GM21723 (cell line): ENCODE data around the gene LINGO1.

ENCODE experiments used
- ATAC-seq: cut with Tn5 transposase; IDR thresholded peaks from one replicate; pipeline ENCODE4 v1.9.1; 2021; ENCODE audit warnings: mild to moderate bottlenecking, moderate library complexity; ENCODE audit not compliant: unreplicated experiment

The LINGO1 gene

DNA sequence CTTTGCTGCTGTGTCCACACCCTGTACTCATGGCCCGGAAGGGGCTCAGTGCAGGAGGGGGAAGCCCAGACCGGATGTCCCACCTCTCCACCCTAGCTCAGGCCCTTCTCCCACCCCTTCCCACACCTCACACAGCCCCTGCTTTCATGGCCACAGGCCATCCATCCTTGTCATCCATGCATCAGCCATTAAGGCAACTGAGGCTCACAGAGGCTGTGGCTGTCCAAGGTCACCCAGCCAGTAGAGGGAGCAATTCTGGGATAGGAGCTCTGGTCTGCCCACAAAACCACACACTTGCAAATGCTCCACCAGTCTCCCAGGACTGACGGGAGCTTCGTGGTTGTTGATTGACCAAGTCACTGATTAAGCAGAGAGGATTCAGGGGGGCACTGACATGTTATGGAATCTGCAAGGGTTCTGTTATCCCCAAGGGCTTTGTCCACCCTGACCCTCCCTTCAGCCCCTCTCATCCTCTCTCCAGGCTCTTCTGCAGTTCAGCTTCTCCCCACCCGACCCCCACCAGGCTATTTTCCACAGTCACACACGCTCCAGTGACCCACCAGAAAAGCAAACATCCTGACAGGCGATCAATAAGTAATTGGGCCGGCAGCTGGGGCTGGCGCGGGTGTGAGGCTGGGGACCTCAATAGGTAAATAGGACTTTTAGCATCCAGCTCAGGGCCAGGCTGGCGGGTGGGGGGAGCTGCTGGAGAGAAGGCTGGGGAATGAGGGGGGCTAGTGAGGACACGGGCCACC is 15.1 kb downstream of the LINGO1 start:
- no peak for ATAC-seq

DNA sequence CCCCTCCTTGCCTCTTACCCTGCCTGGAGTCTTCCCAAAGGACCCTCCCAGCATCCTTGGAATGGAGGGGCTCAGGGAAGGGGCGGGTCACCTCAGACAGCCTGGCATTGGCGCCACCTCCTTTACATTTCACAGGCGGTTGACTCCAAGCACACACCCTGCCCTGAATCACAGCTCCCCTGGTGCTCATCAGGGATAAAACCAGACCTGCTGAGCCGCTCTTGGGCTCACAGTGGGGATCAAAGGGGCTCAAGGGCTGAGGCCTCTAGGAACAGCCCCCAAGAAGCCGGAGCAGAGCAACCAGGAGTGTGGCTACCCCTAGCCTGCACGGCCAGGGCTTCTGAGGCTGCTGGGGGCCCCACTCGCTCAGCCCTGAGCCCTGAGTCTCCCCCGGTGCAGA is 16.6 kb downstream of the LINGO1 start:
- no peak for ATAC-seq

DNA sequence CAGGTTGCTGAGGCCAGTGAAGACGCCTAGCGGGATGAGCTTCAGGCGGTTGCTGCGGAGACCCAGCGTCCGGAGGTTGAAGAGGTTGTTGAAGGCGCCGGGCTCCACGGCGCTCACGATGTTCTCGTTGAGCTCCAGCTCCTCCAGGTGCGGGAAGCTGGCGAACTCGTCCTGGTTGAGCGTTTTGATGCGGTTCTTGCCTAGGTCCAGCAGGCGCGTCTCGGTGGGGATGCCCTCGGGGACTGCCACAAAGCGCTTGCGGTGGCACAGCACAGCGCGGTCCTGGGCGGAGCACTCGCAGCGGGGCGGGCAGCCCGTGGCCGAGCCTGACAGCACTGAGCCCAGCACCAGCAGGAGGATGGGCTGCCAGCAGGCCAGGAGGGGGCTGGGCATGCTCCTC is 17.2 kb downstream of the LINGO1 start:
- no peak for ATAC-seq

DNA sequence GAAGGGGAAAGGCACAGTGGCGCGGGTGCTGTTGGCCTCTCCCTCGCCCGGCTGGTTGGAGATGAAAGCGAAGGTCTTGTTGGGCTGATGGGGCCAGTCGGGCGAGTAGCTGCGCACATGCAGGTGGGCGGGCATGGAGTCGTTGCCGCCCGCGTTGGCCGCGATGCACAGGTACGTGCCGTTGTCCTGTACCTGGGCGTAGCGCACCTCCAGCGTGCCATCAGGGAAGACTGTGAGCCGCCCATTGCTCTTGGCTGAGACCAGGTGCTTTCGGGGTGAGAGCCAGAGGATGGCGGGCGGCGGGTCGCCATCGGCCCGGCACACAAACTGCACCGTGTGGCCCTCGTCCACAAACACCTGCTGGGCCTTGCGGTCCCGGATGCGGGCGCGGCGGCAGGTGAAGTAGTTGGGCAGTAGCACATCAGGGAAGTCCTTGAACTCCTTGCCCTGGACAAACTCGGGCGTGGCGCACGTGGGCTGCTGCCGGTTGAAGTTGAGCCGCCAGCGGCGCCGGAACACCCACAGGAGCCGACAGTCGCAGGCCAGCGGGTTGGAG is 18.4 kb downstream of the LINGO1 start:
- no peak for ATAC-seq

DNA sequence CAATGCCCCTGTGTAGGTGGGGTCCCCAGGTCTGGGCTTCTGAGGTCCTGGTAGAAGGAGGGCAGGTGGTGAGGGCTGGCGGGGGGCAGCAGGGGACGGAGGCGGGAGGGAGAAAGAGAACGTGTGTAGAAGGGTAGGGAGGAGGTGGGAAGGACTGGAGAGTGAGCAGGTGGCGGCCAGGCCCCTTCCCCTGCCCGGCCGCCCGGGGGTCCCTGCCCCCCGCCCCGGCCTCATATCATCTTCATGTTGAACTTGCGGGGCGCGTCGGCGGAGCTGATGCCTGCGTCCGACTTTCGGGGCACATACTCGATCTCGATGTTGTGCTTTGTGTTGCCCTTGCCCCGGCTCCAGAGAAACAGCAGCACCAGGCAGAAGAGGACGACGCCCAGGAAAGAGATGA is 18.9 kb downstream of the LINGO1 start:
- ATAC-seq = no peak

DNA sequence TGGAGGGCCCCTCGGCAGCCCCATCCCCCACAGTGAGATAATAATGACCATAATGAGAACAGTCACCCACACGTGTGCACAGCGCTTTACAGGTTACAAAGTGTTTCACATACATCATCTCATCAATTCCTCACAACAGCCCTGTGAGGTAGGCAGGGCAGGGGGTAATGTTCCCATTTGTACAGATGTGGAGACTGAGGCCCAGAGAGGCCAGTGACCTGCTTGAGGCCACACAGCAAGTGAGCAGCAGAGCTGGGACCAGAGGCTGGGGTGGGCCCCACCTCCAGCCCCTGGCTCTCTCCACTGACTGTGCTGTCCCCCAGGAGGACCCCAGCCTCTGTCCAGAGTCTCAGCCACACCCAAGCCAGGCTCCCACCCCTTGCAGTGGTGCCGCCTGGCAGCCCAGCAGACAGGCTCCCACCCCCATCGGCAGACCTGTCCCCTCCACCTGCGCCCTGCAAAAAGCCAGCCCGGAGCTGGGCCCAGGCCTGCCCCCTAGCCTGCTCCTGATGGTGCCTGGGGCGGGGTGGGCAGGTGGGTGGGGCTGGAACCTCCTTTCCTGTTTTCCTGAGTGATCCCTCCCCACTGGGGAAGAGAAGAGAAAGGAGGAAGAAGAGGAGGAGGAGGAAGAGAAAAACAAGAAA is 19.6 kb downstream of the LINGO1 start:
- ATAC-seq = no peak

DNA sequence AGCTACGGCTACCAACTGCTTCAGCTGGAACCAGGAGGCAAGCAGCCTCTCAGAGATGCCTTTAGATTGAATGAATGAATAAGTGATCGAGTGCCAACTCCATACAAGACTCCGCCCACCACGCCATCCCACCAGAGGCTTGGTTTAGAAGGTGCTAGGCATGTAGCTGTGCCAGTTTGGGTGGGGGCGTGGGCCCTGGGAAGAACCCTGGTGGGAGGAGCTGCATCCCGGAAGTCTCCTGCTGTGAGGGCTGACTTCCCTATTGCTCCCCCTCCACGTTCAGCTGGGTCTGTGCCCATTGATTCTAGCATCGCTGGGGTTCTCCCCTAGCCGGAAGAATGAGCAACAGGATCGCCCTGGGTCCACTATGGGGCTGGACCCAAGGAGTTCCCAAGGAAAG is 20.9 kb downstream of the LINGO1 start:
- no peak for ATAC-seq

DNA sequence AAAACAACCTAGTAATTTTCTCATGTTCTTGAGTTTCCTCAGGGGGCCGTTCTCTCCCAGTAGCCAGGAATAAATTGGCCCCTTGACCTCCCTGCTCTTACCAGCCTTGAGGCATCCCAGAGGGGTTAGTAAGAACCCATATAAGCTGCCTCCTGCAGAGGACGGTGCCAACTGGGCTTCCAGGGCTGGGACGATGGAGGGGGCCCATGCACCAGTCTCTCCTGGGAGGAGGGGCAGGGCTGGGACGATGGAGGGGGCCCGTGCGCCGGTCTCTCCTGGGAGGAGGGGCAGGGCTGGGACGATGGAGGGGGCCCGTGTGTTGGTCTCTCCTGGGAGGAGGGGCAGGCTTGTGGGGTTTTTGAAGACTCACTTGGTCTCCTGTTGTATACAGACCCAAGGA is 22.0 kb downstream of the LINGO1 start:
- ATAC-seq = no peak

DNA sequence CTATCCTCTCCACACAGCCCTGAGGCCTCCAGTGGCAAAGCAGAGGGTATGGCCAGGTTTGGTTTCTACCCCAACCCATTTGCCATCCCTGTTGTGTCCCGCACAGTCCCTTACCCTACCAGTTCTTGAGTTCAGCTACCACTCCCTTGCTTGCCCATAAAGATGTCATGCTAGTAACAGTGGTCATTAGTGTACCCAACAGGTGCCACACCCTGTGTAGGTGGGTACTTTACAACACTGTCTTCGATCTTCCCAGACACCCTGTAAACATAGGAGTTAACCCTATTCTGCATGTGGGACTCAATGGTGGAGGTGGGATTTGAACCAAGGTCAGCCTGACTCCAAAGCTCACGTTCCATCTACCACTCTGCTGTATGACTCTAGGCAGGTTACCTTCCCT is 23.2 kb downstream of the LINGO1 start:
- no peak for ATAC-seq

DNA sequence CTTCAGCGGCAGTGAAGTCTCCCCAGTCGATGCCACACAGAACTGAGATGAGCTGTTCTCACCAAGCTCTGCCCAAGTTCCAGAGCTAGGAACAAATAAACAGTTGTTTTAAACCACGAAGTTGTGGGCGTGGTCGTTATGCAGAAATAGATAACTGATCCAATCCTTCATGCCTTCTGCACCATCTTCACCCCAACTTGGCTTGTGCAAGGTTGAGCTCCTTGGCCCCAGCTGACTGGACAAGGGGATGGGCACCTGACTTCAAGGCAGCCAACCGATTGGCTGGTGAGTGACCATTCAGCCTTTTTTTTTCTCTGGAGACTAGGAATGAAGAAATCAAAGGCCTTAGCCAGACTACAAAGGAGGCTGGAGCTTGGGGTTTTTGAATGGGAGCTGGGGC is 23.9 kb downstream of the LINGO1 start:
- no peak for ATAC-seq

DNA sequence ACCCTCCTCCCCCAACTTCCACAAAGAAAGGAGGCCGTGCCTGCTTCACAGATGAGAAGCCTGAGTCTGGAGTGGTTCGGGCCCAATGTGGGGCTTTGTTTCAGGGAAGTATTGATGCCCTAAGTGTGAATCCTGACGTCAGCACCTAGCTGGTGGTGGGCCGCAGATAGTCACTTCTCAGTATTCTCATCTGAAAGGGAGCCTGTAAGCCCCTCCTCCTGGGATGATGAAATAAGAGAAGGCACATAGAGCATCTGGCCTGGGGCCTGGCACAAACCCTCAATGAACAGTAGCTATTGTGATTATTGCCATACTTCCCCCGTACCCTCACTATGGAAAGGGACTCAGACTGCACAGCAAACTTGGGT is 24.8 kb downstream of the LINGO1 start:
- ATAC-seq = no peak

DNA sequence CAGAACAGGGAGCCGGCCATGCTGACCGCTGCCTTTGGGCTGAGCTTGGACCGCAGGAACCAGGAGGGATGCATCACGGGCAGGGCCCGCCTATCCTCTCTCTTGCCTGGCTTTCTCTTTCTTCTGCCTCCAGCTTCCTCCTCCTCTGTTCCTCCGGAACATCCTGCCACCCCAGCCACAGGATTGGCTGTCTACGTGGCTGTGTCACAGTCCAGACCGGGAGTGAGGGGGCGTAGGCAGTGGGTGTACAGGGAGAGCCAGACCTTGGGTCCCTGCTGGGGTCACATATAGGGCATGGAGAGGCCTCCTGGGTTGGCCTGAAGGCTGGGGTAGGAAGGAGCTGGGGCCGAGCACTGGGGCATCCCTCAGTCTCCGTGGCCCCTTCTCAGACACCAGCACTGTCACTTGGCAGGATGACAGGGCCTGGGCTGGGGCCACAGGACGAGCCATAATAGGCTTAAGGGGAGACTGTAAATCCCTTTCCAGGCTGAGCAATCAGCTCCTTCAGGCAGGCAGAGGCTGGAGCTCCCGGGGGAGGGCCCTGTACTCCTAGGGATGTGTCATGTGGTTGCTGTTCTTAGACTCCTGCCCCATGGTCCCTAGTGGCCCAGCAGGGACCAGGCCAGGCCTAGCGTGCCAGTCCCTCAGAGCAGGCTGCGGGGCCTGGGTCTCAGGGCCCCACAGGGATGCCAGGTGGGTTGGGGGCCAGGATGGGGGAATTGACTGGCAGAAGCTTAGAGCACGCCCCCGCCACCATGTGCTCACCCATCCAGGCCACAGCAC is 25.4 kb downstream of the LINGO1 start:
- ATAC-seq = no peak

DNA sequence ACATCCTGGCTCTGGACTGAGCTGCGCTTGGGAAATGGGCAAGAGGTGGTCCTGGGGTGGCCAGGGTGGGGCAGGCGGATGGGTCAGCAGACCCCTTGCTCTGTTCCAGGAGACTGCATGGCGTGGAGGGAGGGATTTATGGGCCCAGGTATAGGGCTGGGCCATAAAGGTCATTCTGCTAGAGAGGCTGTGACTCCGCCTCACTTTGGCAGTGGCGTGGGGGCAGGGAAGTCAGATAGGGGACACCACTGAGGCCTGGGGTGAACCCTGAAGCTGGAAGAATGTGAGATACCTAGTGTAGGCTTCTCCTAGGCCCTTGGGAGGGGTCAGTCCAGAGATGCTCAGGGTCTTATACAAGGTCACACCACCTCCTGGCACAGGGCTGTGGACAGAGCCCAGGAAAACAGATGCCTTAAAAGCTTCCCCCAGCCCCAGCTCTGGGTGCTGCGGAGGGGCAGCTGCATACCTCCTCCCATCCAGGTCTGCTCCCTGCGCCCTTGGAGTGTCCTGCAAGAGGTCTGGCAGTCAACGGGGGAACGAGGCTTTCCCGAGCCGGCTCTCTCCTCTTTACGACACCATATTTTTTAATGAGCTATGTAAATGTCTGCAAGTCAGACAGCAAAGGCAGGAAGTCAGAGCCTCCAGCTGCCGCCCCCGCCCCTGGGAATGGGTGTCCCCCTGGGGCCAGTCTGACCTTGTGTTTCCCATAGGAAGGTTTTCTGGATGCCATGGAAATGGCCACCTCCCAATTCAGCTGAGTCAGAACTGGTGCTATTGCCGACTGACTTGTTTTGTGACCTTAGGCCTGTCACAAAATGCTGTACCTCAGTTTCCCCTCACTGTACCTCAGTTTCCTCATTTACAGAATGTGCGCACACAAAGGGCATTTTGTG is 26.3 kb downstream of the LINGO1 start:
- no peak for ATAC-seq

DNA sequence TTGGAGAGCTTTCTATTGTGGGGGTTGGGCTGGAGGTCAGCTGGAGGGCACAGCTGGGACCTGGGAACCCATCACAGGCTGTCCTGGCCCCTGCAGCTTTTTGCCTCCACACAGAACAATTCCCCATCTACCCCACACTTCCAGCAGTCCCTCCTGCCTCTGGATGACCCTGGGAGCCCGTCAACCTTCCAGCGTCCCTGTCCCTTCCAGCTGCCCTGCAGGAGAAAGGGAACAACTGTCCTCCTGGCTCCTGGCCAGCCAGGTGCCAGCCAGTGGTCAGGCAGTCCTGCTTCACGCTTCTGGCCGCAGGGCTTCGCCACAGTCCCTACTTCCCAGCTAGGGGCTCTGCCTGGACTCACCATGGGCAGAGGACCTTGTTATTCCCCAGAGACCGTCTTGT is 27.2 kb downstream of the LINGO1 start:
- no peak for ATAC-seq

DNA sequence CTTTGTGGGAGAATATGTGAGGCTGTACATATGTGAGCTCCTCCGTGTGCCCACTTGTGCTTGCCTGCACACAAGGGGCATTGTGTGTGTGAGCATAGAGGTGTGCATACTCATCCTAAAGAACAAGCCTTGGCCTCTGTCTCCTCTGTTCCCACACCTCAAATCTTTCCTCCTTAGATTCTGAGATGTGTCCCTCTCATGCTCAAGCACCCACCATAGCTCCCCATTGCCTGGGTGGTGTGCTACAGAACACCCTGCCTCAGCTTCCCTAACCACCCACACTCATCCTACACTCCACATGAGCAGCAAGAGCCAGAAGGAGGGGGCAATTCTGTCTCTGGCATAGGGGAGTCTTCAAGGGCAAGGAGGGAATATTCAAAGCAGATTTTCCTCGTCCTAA is 27.7 kb downstream of the LINGO1 start:
- no peak for ATAC-seq

DNA sequence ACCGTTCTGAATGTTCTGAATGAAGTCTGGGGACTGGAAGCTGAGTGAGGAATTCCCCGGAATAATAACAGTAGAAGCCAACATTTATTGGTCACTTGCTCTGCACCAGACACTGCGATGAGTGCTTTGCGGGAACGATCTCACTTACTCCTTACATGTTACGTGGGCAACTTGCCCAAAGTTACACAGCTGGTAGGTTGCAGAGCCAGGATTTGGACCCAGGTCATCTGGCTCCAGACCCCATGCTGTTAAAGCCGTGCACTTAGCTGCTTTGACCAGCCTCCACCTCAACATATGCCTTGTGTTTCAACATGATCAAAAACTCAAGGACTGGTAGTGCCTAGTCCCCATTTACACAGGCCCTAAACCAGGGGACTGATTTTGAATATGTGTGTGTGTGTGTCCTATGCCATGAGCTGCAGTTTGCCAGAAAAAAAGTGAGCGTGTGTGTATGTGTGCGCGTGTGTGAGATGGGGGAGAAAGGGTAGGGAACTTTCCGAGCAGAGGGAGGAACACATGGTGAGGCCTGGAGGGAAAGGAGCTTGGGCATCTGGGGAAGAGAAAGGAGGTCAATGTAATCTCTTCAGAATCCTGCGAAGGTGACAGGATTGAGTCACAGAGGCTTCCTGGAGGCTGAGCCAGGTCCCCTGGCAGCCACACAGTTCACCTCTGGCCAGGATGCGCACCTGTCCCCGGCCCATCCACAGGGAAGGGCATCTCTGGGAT is 28.9 kb downstream of the LINGO1 start:
- ATAC-seq = no peak

DNA sequence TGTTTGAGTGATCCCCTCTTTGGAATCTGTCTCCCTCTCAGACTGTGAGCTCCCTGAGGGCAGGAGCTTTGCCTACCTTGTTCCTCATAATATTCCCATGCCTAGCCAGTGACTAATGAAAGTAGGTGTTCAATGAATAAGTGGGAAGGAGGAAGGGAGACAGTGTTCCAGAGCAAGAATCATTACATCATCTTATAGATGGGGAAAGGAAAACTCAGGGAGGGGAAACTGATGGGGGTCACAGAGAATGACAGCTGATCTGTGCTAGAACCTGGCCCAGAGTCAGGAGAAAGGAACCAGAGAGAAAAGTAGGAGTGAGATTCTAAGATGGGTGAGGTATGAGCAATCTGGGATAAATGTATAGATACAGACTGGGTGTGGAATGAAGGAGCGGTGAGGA is 29.9 kb downstream of the LINGO1 start:
- ATAC-seq = no peak

DNA sequence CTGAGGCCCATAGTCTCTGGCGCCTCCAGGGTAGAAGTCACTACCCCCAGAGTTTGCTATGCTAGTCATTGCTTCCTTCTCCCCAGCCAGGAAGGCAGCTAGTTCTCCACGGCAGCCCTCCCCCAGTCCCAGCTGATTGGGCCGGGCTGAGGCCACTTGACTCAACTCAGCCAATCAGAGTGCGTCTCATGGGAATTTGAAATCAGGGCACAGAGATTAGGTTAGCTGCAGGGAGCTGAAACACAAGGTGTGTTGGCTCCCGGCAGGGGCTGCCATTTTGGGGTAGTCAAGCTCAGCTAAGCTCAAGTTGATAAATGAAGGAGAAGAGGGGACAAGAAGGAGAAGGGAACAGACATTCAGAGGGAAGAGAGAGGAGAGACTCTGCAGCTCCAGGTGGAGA is 32.8 kb downstream of the LINGO1 start:
- no peak for ATAC-seq

DNA sequence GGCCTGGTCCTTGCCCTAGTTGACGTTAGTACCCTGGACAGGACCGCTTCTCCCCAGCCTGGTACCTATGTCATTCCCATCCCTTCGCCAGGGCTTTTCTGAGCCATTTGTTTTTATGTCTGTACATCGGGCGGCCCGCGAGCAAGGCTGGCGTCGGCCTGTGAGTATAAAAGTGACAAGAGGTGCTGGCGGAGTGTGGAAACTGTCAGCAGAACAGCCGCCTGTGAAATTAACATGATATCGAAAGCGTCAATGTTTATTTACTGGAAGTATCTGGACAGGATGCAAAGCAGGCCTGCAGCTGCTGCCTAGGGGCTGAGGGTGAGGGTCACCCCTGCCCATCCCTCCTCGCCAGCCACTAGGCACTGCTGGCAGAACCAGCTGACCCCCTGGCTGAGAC is 33.4 kb downstream of the LINGO1 start:
- ATAC-seq = no peak

DNA sequence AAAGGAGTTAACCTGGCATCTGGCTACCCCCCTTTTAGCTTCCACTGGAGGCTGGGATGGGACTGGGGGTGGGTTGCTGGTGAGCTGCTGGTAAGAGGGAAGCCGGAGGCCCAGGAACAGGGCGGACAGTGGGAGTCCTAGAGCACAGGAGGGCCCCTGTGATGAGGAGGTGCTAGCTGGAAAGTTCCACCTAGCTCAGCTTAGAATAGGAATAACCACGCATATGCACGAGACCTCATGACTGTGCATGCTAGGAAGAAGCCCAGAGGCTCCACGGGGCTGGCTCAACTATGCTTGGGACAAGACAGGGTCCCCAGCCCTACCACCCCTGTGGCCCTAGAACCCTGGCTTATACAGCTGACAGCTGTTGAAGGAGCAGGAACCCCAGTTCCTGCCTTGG is 34.1 kb downstream of the LINGO1 start:
- ATAC-seq = no peak
